ENCODE data around the gene RXFP2.

GRCh38 chr13:31767175-31767900 lies 28.0 kb downstream of the RXFP2 start:
- TF ChIP-seq CTCF (IDR thresholded peaks at IDR 0.05) (no peak), POLR2A (IDR thresholded peaks at IDR 0.05) (no peak), POLR2AphosphoS5 (IDR thresholded peaks at IDR 0.05) (no peak)

All from prostate gland (tissue), 2 donors.